Astrocyte (in vitro differentiated cells and primary cell): ENCODE measurements around the gene C1orf21. TPM values are rescaled to one million over a fixed set of nuclear protein-coding genes. Genes with fewer than 3 reads are reported as not detected.

Experiments used
- DNase-seq: peaks from one replicate; pipeline ENCODE4 v3.0.0-alpha.2; 2010; ENCODE audit warnings: low read depth
- FAIRE-seq: peaks from 2 replicates; lab custom pipeline; 2011; peaks lifted over from hg19 to GRCh38; lab: Jason Lieb, UNC
- H2AFZ ChIP-seq: 2 replicates; pipeline ENCODE4 v1.6.0; 2012; ENCODE audit warnings: low read depth, low read length, inconsistent platforms
- H3K27ac ChIP-seq: 2 replicates; pipeline ENCODE4 v1.5.1; 2011; ENCODE audit warnings: low read depth, low read length, inconsistent platforms
- H3K27me3 ChIP-seq: 2 replicates; pipeline ENCODE4 v1.6.0; 2011; ENCODE audit warnings: low read length, inconsistent platforms; ENCODE audit not compliant: insufficient read depth
- H3K36me3 ChIP-seq: 2 replicates; pipeline ENCODE4 v1.5.1; 2011; ENCODE audit warnings: low read length, inconsistent platforms; ENCODE audit not compliant: insufficient read depth
- H3K4me1 ChIP-seq: 2 replicates; pipeline ENCODE4 v1.5.1; 2011; ENCODE audit warnings: low read length, inconsistent platforms; ENCODE audit not compliant: insufficient read depth
- H3K4me2 ChIP-seq: 2 replicates; pipeline ENCODE4 v1.6.0; 2012; ENCODE audit warnings: low read length, inconsistent platforms
- H3K4me3 ChIP-seq: 2 replicates; pipeline ENCODE4 v1.5.1; 2011; ENCODE audit warnings: low read depth, mild to moderate bottlenecking, low read length, inconsistent platforms; ENCODE audit not compliant: insufficient read depth
- H3K79me2 ChIP-seq: 2 replicates; pipeline ENCODE4 v1.6.0; 2012; ENCODE audit warnings: mild to moderate bottlenecking, low read length, inconsistent platforms; ENCODE audit not compliant: insufficient read depth
- H3K9ac ChIP-seq: 2 replicates; pipeline ENCODE4 v1.6.0; 2012; ENCODE audit warnings: mild to moderate bottlenecking, low read length, inconsistent platforms
- H3K9me3 ChIP-seq: 2 replicates; pipeline ENCODE4 v1.5.1; 2012; ENCODE audit warnings: low read depth, mild to moderate bottlenecking, low read length, inconsistent platforms; ENCODE audit not compliant: insufficient read depth
- H4K20me1 ChIP-seq: 2 replicates; pipeline ENCODE4 v1.6.0; 2012; ENCODE audit warnings: low read length, inconsistent platforms; ENCODE audit not compliant: insufficient read depth
- H3K27ac Mint-ChIP-seq: one replicate; pipeline ENCODE4 v1.8.0; 2021; ENCODE audit warnings: mild to moderate bottlenecking, mixed read lengths; ENCODE audit not compliant: unreplicated experiment
- H3K27me3 Mint-ChIP-seq: one replicate; pipeline ENCODE4 v1.8.0; 2021; ENCODE audit warnings: low read depth, mixed read lengths; ENCODE audit not compliant: unreplicated experiment
- H3K36me3 Mint-ChIP-seq: one replicate; pipeline ENCODE4 v1.8.0; 2021; ENCODE audit warnings: low read depth, mixed read lengths; ENCODE audit not compliant: unreplicated experiment
- H3K4me1 Mint-ChIP-seq: one replicate; pipeline ENCODE4 v1.8.0; 2021; ENCODE audit warnings: low read depth, mixed read lengths; ENCODE audit not compliant: unreplicated experiment
- H3K4me3 Mint-ChIP-seq: one replicate; pipeline ENCODE4 v1.8.0; 2021; ENCODE audit warnings: mild to moderate bottlenecking, moderate library complexity, mixed read lengths; ENCODE audit not compliant: unreplicated experiment
- H3K9me3 Mint-ChIP-seq: one replicate; pipeline ENCODE4 v1.8.0; 2021; ENCODE audit warnings: mild to moderate bottlenecking, mixed read lengths; ENCODE audit not compliant: unreplicated experiment
- EZH2 ChIP-seq: IDR thresholded peaks from 2 replicates; pipeline ENCODE4 v1.6.1; 2012; ENCODE audit warnings: mild to moderate bottlenecking, low read length, inconsistent platforms; ENCODE audit not compliant: insufficient read depth
- total RNA-seq: library from RNA; stranded (reverse); gene quantifications from 2 replicates; pipeline ENCODE4 v1.2.1, GENCODE V29; 2021
- TF ChIP-seq, protein P1 (sequence below): IDR thresholded peaks from 2 replicates; pipeline ENCODE4 v1.5.1; 2011; ENCODE audit warnings: low read depth, mild to moderate bottlenecking, inconsistent platforms, low read length, moderate library complexity; ENCODE audit not compliant: insufficient read depth

The C1orf21 gene
- total RNA-seq, 1 donor from 2014 or later: 15.1 TPM

DNA sequence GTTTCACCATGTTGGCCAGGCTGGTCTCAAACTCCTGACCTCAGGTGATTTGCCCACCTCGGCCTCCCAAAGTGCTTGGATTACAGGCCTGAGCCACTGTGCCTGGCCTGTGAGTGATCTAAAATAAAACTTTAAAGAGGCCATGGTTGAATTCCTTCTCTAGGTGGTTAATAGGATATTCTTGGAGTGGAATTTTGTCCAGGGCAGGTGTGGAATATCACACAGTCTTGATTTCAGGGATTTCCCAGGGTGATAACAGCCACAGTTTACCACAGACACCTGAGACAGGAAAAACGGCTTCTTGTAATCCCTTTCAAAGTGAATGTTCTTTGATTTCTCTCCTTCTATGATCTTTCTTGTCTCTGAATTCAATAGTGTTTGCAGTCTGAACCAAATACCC is 32.1 kb upstream of the C1orf21 start:
- Histone ChIP-seq H3K36me3 (no peaks in the 10 kb centered on the region), H4K20me1 (no peaks in the 10 kb centered on the region), H3K79me2 (no peaks in the 10 kb centered on the region), H3K27me3 (peaks cover 3% of the 10 kb centered on the region), H3K9ac (no peak overlapping the region), H3K4me3 (no peak overlapping the region), H3K9me3 (no peaks in the 10 kb centered on the region), H3K27ac (no peak overlapping the region), H2AFZ (no peak overlapping the region), H3K4me2 (no peak overlapping the region), H3K4me1 (no peaks in the 10 kb centered on the region)
- H3K27me3 Mint-ChIP-seq: no peaks in the 10 kb centered on the region
- H3K9me3 Mint-ChIP-seq: peaks cover 2% of the 10 kb centered on the region
- FAIRE-seq (no peak), DNase-seq (no peak)
- no peak overlapping the region for H3K27ac Mint-ChIP-seq
- no peak for TF ChIP-seq EZH2
- TF ChIP-seq, protein P1, sequence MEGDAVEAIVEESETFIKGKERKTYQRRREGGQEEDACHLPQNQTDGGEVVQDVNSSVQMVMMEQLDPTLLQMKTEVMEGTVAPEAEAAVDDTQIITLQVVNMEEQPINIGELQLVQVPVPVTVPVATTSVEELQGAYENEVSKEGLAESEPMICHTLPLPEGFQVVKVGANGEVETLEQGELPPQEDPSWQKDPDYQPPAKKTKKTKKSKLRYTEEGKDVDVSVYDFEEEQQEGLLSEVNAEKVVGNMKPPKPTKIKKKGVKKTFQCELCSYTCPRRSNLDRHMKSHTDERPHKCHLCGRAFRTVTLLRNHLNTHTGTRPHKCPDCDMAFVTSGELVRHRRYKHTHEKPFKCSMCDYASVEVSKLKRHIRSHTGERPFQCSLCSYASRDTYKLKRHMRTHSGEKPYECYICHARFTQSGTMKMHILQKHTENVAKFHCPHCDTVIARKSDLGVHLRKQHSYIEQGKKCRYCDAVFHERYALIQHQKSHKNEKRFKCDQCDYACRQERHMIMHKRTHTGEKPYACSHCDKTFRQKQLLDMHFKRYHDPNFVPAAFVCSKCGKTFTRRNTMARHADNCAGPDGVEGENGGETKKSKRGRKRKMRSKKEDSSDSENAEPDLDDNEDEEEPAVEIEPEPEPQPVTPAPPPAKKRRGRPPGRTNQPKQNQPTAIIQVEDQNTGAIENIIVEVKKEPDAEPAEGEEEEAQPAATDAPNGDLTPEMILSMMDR: no peak
- H3K4me3 Mint-ChIP-seq: no peak overlapping the region
- H3K36me3 Mint-ChIP-seq: no peaks in the 10 kb centered on the region
- H3K4me1 Mint-ChIP-seq: no peaks in the 10 kb centered on the region

DNA sequence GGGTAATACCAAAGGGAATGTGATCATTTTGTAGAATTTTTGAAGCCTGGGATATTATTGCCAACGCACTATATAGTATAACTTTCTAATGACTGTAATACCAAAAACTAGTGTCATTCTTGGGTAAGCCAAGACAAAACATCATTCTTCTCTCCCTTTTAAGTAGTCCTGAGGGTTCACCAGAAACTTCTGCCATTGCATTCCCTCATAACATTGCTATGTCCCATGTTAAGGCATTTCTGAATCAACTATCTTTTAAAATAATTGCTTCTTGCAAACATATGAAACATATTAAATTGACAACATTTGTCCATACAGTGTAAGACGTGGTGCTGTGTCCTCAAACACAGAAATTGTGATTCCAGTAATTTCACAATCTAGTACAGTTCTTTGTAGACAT is 29.9 kb upstream of the C1orf21 start:
- Mint-ChIP-seq H3K9me3 (peaks cover 2% of the 10 kb centered on the region), H3K36me3 (no peaks in the 10 kb centered on the region), H3K4me1 (no peaks in the 10 kb centered on the region), H3K27me3 (peaks cover 4% of the 10 kb centered on the region), H3K4me3 (no peak overlapping the region), H3K27ac (no peak overlapping the region)
- H3K27ac ChIP-seq: no peak overlapping the region
- no peaks in the 10 kb centered on the region for H3K9me3 ChIP-seq
- no peaks in the 10 kb centered on the region for H3K36me3 ChIP-seq
- DNase-seq (no peak), FAIRE-seq (no peak)
- H2AFZ ChIP-seq: no peak overlapping the region
- H3K9ac ChIP-seq: no peak overlapping the region
- H4K20me1 ChIP-seq: no peaks in the 10 kb centered on the region
- H3K4me2 ChIP-seq: no peak overlapping the region
- H3K4me3 ChIP-seq: no peak overlapping the region
- TF ChIP-seq EZH2: no peak
- TF ChIP-seq, protein P1: no peak
- no peaks in the 10 kb centered on the region for H3K4me1 ChIP-seq
- H3K79me2 ChIP-seq: no peaks in the 10 kb centered on the region
- H3K27me3 ChIP-seq: peaks cover 6% of the 10 kb centered on the region

DNA sequence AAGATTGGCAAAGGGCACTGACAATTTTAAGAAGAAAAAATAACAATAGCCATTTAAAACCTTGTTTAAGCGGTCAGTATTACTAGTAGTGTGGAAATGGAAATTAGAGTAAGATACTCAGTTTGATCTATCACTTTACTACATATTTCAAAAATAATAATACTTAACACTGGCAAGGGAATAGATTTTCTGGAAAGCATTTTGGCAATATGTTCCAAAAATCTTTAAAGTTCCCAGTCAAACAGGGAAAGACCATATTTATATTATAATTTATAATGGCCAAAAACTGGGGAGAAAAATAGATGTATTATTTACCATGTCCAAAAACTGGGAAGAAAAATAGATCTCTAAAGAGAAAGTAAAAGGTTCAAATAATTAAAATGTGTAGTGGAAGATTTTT is 28.6 kb upstream of the C1orf21 start:
- Histone ChIP-seq H3K27ac (no peak overlapping the region), H3K4me1 (no peaks in the 10 kb centered on the region), H4K20me1 (no peaks in the 10 kb centered on the region), H3K9ac (no peak overlapping the region), H3K4me2 (no peak overlapping the region), H2AFZ (no peak overlapping the region), H3K27me3 (peaks cover 3% of the 10 kb centered on the region), H3K36me3 (no peaks in the 10 kb centered on the region), H3K4me3 (no peak overlapping the region), H3K9me3 (no peaks in the 10 kb centered on the region), H3K79me2 (no peaks in the 10 kb centered on the region)
- Mint-ChIP-seq H3K9me3 (no peaks in the 10 kb centered on the region), H3K27ac (no peak overlapping the region), H3K4me1 (no peaks in the 10 kb centered on the region), H3K4me3 (no peak overlapping the region), H3K27me3 (peaks cover 4% of the 10 kb centered on the region), H3K36me3 (no peaks in the 10 kb centered on the region)
- FAIRE-seq: no peak
- TF ChIP-seq EZH2: no peak
- TF ChIP-seq, protein P1: no peak
- no peak for DNase-seq
